Heart left ventricle (tissue), 16 donors: ENCODE results near the gene EFNB1. TPM values are rescaled to one million over a fixed set of nuclear protein-coding genes. Genes with fewer than 3 reads are reported as not detected.

Experiments
- ATAC-seq, 4 donors: fragments of 200-7000 bp; cut with Tn5 transposase; one replicate each; pipeline ENCODE4 v1.9.1; 2020 to 2022; ENCODE audit warnings: moderate library complexity in 4 of 4, mild to moderate bottlenecking in 3 of 4, moderate number of reproducible peaks in 1 of 4
- DNase-seq, 5 donors: peaks; one replicate each; pipeline ENCODE4 v3.0.0-alpha.2; 2020
- H3K27ac ChIP-seq, 12 donors: fragments of 200-600 bp; sonication (generic) in 4 of 12; one replicate each; pipeline versions ENCODE4 v1.5.0 to v1.8.0; 2016 to 2022; ENCODE audit warnings: mild to moderate bottlenecking in 2 of 12
- H3K27me3 ChIP-seq, 9 donors: fragments of 200-600 bp; sonication (generic) in 2 of 9; one replicate each; pipeline versions ENCODE4 v1.5.1 to v1.8.0; 2016 to 2022; ENCODE audit warnings: mild to moderate bottlenecking in 3 of 9
- H3K36me3 ChIP-seq, 9 donors: fragments of 200-600 bp; sonication (generic) in 2 of 9; one replicate each; pipeline versions ENCODE4 v1.5.0 to v1.8.0; 2018 to 2022; ENCODE audit warnings: mild to moderate bottlenecking in 2 of 9
- H3K4me1 ChIP-seq, 12 donors: fragments of 200-600 bp; sonication (generic) in 4 of 12; one replicate each; pipeline versions ENCODE4 v1.5.0 to v1.8.0; 2016 to 2022; ENCODE audit warnings: mild to moderate bottlenecking in 3 of 12
- H3K4me3 ChIP-seq, 12 donors: fragments of 200-600 bp; sonication (generic) in 4 of 12; one replicate each; pipeline versions ENCODE4 v1.5.0 to v1.8.0; 2017 to 2022; ENCODE audit warnings: mild to moderate bottlenecking in 9 of 12, moderate library complexity in 4 of 12
- H3K9me3 ChIP-seq, 12 donors: fragments of 200-600 bp; sonication (generic) in 4 of 12; one replicate each; pipeline versions ENCODE4 v1.5.0 to v1.8.0; 2016 to 2022; ENCODE audit warnings: mild to moderate bottlenecking in 1 of 12
- CTCF ChIP-seq, 12 donors: fragments of 200-600 bp; sonication (generic) in 4 of 12; IDR thresholded peaks; one replicate each; pipeline versions ENCODE4 v1.5.0 to v1.8.0; 2018 to 2022; ENCODE audit warnings: antibody characterized with exemption in 12 of 12, mild to moderate bottlenecking in 5 of 12
- POLR2A ChIP-seq, 2 donors: fragments of 450-650 bp; IDR thresholded peaks; one replicate each; pipeline ENCODE4 v1.6.1; 2017; ENCODE audit warnings: antibody characterized with exemption in 2 of 2, mild to moderate bottlenecking in 2 of 2, moderate library complexity in 2 of 2
- WGBS, 4 donors: extraction: QIAGEN DNeasy Blood & Tissue Kit in 2 of 4; methylation state at CpG; one replicate each; pipeline versions ENCODE4 v1.1.5 to v1.1.7; 2013 to 2018; 5-methylcytosine and 5-hydroxymethylcytosine counted together
- intact Hi-C, 10 donors: fragments of 100-400 bp; cut with DNase I; formaldehyde crosslinking; loops; one replicate each; pipeline versions ENCODE4 v1.11.1 to v1.14.2; 2022
- polyA plus RNA-seq, 2 donors: library from polyadenylated mRNA; stranded (reverse); fragments of 200-250 nt; gene quantifications; one replicate each; pipeline ENCODE4 v1.2.3, GENCODE V29; 2013
- total RNA-seq, 9 donors: library from RNA; depleted of rRNA in 2 of 9; stranded (reverse); fragments of >200 nt in 2 of 9; fragmentation: NEBNext Ultra II Directional in 3 of 9; extraction: Animal tissue kit (Norgen Biotek cat#: 25700) in 3 of 9; gene quantifications; one replicate each; pipeline versions ENCODE4 v1.1.0 to v1.2.4, GENCODE V29; 2016 to 2023
- donor health status: ischemic (EF 13 %, LVEDD 7.1; RV severe dilation, severe dysfunction).
- donor health status: healthy with polysubstance abuse.
- donor health status: DM: no; HTN: yes; CAD: no.
- donor health status: DM: no; HTN: no; CAD: no.
- donor health status: ischemic (EF 25% LVEDD 6.9; RV normal size, moderate dysfunction).
- donor health status: ischemic (EF 25% LVEDD 5.7; RV mildly dilated, moderate dysfunction).
- donor health status: healthy.
- donor health status: DM: yes; HTN: yes; CAD: no.
- donor health status: ischemic (EF 35%, LVEDD 5.7; RV mildly dilated, moderate dysfunction).
- donor health status: nonischemic (EF 11% LVEDD 7.7; RV severe dilation, severe dysfunction).
- donor health status: DM: yes; HTN: yes; CAD: no.
- donor health status: PGD.
- donor health status: ischemic (EF 29% LVEDD 5.4; RV normal size, mild dysfunction).
- donor health status: nonischemic (EF 23%, LVEDD 6.1; RV moderate dilation, normal function).

Gene EFNB1
- total and polyA plus RNA-seq, 11 donors = 15.9 to 78.8 (median 25.4) TPM

DNA sequence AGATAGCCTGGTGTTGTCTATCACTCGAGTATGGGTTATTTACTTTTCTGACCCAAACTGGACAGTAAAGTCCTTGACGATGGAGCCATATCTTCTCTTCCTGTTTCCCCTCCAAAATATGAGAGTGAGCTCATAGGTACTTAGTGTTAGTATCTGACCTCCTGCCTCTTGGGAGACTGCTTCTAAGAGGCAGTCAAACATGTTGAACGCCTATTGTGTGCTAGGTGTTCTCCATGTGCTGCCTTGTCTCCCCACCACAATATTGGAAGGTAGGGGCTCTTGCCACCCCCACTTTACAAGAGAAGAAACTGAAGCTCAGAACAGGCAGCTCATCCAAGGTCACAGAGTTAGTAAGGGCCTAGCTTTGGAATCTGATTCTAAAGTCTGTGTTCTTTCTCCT lies 8.3 kb downstream of the EFNB1 start:
- no peak for TF ChIP-seq CTCF (IDR thresholded peaks at IDR 0.05)
- no peak for TF ChIP-seq POLR2A (IDR thresholded peaks at IDR 0.05)
- WGBS, 4 donors = 33 to 55% (median 46%) methylated on average over 3 of the region's 3 CpGs
- intact Hi-C loops = loop anchor here in 8 of 10 donors (5.0 to 10.0 kb wide), 6 partner anchors 48 to 158 kb away; no protein-coding TSS in a partner anchor
- DNase-seq = no peak
- H3K27ac ChIP-seq = no peak overlapping the region
- no peak for ATAC-seq
- H3K4me3 ChIP-seq = no peak overlapping the region
- H3K9me3 ChIP-seq = no peaks in the 10 kb centered on the region
- H3K36me3 ChIP-seq = peaks cover 0 to 29% (median 18%) of the 10 kb centered on the region in 9 donors
- no peaks in the 10 kb centered on the region for H3K27me3 ChIP-seq
- peaks cover 0 to 44% (median 6%) of the 10 kb centered on the region in 12 donors for H3K4me1 ChIP-seq

GRCh38 chrX:68838571-68838910 lies 9.7 kb downstream of the EFNB1 start:
- DNase-seq = peak in 1 of 5 donors; percentile 9
- intact Hi-C loops = loop anchor here in 8 of 10 donors (5.0 to 10.0 kb wide), 6 partner anchors 46 to 156 kb away; no protein-coding TSS in a partner anchor
- peaks cover 0 to 42% (median 5%) of the 10 kb centered on the region in 12 donors for H3K4me1 ChIP-seq
- no peaks in the 10 kb centered on the region for H3K27me3 ChIP-seq
- H3K4me3 ChIP-seq = no peak overlapping the region
- peaks cover 0 to 29% (median 18%) of the 10 kb centered on the region in 9 donors for H3K36me3 ChIP-seq
- ATAC-seq = no peak
- H3K9me3 ChIP-seq = no peaks in the 10 kb centered on the region
- no peak for TF ChIP-seq POLR2A (IDR thresholded peaks at IDR 0.05)
- no peak for TF ChIP-seq CTCF (IDR thresholded peaks at IDR 0.05)
- H3K27ac ChIP-seq = no peak overlapping the region
- WGBS, 4 donors = 78 to 91% (median 86%) methylated on average over 6 to 8 of the region's 8 CpGs

- ATAC-seq = no peak
- Histone ChIP-seq H3K4me3 (no peak overlapping the region), H3K27ac (no peak overlapping the region), H3K9me3 (no peaks in the 10 kb centered on the region), H3K36me3 (peaks cover 0 to 29% (median 20%) of the 10 kb centered on the region in 9 donors), H3K4me1 (peaks cover 0 to 30% (median 0%) of the 10 kb centered on the region in 12 donors), H3K27me3 (no peaks in the 10 kb centered on the region)
- no peak for DNase-seq
- 53 to 86% (median 72%) methylated on average over 3 to 4 of the region's 4 CpGs for WGBS, 4 donors
- intact Hi-C loops = loop anchor here in 8 of 10 donors (5.0 to 10.0 kb wide), 6 partner anchors 45 to 155 kb away; no protein-coding TSS in a partner anchor
- TF ChIP-seq CTCF (IDR thresholded peaks at IDR 0.05) (no peak), POLR2A (IDR thresholded peaks at IDR 0.05) (no peak)
These were observed 10.9 kb downstream of the EFNB1 start for GRCh38 chrX:68839771-68840170.

DNA sequence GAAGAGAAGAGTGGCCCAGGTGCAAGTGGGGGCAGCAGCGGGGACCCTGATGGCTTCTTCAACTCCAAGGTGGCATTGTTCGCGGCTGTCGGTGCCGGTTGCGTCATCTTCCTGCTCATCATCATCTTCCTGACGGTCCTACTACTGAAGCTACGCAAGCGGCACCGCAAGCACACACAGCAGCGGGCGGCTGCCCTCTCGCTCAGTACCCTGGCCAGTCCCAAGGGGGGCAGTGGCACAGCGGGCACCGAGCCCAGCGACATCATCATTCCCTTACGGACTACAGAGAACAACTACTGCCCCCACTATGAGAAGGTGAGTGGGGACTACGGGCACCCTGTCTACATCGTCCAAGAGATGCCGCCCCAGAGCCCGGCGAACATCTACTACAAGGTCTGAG lies 11.4 kb downstream of the EFNB1 start:
- no peaks in the 10 kb centered on the region for H3K27me3 ChIP-seq
- ATAC-seq (no peak), DNase-seq (no peak)
- intact Hi-C loops = no loop called here
- H3K27ac ChIP-seq = no peak overlapping the region
- H3K4me1 ChIP-seq = peaks cover 0 to 28% (median 0%) of the 10 kb centered on the region in 12 donors
- peaks cover 0 to 29% (median 20%) of the 10 kb centered on the region in 9 donors for H3K36me3 ChIP-seq
- no peaks in the 10 kb centered on the region for H3K9me3 ChIP-seq
- 79 to 94% (median 86%) methylated on average over 21 to 22 of the region's 22 CpGs for WGBS, 4 donors
- TF ChIP-seq CTCF (IDR thresholded peaks at IDR 0.05) (no peak), POLR2A (IDR thresholded peaks at IDR 0.05) (no peak)
- H3K4me3 ChIP-seq = no peak overlapping the region
